Ecto neural progenitor cell (in vitro differentiated cells): ENCODE measurements around the gene PPM1D.
"Not testable (repeated sequence)": the region's sequence is repeated elsewhere in the genome, so short reads cannot be mapped to it uniquely, and the experiment has no call there.

ENCODE experiments used
- DNase-seq: peaks from one replicate; pipeline ENCODE4 v3.0.0-alpha.2; 2018; ENCODE audit warnings: low spot score

PPM1D gene

DNA sequence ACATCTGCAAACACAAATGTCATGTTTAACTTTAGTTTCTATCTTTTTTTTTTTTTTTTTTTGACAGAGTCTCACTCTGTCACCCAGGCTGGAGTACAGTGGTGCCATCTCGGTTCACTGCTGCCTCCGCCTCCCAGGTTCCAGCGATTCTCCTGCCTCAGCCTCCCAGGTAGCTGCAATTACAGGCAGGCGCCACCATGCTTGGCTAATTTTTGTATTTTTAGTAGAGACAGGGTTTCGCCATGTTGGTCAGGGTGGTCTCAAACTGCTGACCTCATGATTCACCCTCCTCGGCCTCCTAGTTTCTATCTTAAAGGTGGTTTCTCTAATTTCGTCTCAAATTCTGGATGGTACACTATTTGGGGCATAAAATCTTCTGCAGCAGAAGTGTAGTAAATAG is 5.8 kb upstream of the PPM1D start:
- DNase-seq, result not testable (repeated sequence)

DNA sequence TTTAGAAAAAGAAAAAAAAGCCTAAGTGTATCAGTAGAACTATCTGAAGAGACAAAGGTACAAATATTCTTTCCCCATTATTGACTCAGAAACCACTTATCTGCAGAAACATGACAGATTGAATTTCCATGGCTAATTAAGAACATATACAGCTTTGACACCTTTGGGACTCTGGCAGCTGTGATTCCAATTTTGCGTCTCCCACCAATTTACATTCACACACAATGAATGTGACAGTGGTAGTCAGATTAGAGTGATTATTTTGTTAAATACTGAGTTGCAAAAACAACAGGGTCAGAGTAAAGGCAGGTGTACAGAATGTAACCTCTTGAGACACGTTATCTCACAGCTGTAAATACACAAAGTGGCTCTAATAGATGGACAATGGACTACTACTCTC is 5.3 kb upstream of the PPM1D start:
- no peak for DNase-seq

DNA sequence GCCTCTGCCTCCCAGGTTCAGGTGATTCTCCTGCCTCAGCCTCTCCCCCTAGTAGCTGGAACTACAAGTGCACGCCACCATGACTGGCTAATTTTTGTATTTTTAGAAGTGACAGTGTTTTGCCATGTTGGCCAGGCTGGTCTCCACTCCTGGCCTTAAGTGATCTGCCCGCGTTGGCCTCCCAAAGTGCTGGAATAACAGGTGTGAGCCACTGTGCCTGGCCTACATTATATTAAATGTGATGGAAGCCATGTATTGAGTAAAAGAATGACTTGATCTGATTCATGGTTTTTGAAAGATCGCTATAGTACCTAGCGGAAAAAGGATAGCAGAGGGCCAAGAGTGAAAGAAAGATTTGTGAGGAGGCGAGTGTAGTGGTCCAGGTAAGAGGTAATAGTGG is 2.7 kb upstream of the PPM1D start:
- DNase-seq, result no peak

DNA sequence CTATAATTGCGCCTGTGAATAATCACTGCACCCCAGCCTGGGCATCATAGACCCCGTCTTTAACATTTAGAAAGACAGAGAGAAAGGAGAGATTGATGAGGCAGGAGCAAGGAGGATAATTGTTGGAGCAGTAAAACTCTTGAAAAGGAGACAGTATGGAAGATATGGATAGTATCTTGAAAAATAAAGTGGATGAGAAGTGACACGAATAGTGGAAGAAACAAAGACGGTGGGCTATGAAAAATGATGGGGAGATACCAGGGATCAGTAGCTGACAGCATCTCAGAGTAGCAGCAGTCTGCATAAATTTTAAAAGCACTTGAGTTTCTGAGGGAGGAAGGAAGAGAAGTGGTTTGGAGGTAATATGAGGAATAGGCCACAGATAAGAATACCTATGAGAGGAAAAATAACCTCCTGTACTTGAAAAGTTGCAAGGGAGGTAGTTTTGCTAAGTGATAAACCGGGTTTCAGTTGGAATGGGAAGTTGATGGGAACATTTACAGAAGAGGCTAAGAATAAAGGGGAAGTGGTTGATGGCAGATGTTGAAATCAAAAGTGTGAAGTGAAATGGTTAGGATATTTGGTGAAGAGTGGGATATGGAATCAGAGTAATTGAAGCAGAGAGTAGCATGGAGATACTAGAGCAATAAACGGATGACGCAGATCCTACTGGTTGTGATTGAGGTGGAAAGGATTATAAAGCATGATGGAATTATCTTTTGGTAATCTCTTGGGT is 1.8 kb upstream of the PPM1D start:
- DNase-seq, result no peak

DNA sequence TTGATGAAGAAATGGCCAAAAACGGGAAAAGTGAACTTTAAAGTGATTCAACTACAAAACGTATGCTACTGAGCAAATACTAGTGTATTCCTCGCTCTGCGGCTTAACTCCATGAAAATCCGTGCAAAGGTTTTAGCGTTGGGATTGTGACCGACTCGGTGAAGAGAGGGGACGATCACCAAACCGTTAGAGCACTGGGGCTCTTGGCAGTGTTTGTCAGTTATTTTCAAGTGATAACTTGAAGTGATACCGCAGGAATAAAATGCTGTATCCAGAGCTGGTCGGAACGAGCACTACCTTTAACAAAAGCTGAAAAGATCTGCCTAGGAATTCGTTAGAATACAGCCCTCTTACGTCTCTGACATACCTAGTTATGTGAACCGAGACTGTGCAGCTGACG is 773 bp upstream of the PPM1D start:
- peak; percentile 57 for DNase-seq

DNA sequence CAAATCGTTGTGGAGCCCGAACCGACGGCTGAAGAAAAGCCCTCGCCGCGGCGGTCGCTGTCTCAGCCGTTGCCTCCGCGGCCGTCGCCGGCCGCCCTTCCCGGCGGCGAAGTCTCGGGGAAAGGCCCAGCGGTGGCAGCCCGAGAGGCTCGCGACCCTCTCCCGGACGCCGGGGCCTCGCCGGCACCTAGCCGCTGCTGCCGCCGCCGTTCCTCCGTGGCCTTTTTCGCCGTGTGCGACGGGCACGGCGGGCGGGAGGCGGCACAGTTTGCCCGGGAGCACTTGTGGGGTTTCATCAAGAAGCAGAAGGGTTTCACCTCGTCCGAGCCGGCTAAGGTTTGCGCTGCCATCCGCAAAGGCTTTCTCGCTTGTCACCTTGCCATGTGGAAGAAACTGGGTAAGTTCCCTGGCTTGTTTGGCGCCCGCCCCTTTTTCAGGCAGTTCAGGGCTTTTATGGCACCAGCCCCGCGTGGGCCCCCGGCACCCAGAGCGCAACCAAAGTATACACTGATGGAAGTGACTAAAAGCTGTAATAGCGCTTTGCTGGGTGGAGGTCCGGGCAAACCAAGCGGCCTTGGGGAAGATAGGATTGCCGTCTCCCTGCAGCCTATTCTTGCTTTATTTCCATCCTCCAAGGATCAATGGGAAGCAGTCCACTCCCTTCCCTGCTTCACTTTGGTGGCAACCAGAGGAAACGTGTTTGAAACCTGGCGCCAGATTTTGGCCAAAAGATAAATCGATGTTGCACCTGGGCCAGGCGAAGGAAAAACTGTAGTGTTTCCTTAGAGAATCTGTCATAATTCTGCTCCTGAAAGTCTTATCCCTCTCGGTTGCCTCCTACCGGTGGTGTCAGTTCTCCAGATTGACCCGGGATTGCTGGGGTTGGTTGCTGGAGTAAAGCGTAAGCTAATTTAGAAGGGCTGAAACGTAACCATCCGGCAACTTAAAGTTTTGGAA is 775 bp downstream of the PPM1D start:
- DNase-seq, result peak; percentile 81

DNA sequence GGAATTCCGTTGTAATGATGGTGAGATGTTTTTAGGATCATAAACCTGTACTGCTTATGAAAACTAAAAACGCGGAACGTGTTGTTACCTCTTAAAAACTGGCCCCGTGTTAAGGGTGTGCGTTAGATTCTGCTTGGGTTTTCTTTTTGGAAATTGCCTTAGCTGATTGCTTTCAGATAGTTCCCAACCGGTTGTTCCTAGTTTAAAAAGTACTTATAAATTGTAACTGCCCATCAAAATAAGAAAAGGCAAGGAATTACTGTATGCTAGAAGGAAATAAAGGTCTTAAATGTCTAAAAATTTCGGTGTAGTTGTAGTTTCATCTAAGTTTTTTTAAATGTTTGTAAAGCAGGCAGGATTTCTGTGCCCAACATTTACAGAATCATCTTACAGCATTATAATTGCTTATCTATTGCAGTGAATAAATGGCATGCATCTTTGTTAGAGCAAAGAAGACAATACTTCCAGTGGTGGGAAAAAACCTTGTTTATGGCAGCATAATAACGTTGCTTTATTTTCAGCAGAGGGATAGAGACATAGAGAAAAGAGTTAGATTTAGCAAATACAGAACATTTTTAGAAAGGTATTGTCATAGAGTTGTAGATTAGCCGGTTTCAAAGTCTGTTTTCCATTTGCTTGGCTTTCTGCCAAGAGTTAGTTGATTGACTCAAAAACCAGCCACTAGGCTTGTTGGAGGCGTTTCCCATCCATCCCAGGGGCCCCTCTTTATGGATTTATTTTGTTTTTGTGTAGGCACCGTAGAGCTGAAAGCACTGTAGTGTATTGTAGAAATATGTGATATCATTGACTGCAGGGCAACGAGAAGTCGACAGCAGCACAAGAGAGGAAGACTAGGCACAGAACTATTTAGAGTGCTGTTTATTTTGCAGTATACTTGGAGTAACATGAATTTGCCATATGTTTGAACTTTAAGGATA is 1.7 kb downstream of the PPM1D start:
- DNase-seq, result no peak

DNA sequence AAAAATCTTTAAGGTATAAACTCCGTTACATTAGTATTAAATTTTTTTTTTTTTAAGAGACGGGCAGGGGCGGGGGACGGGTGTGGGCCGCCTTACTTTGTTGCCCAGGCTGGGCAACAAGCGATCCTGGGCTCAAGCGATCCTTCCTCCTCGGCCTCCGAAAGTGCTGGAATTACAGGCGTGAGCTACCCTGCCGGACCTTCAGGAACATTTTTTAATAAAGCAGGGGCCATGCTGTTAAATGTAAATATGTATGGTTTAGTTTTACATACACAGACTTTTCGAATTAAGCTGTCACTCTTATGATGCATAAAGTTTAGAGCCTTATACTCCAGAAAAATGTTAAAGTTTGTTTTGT is 2.4 kb downstream of the PPM1D start:
- no peak for DNase-seq

DNA sequence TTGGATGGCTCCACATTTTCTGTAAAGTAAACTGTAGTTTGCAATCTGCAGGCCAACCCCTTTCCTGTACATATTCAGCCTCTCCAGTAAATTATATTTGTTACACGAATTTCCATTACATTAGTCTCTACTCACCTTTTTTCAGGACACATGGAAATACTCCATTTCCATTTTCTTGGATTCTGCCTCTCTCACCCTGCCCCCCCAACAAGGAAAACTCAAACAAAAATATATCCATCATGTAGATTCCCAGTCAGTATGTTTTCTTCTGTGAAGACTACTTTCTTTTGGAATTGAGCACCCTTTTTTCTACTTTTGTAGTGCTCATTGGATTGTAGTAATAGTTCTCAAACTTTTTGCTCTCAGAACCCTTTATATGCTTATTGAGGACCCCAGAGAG is 2.9 kb downstream of the PPM1D start:
- no peak for DNase-seq

DNA sequence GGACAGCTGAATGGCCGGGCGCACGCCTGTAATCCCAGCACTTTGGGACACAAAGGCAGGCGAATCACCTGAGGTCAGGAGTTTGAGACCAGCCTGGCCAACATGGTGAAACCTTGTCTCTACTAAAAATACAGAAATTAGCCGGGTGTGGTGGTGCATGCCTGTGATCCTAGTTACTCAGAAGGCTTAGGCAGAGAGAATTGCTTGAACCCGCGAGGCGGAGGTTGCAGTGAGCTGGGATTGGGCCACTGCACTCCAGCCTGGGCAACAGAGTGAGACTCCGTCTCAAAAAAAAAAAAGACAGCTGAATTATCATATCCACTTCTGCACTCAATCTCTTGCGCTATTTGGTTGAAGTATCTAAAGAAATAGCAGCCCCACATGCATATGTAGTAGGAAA is 3.5 kb downstream of the PPM1D start:
- not testable (repeated sequence) for DNase-seq

DNA sequence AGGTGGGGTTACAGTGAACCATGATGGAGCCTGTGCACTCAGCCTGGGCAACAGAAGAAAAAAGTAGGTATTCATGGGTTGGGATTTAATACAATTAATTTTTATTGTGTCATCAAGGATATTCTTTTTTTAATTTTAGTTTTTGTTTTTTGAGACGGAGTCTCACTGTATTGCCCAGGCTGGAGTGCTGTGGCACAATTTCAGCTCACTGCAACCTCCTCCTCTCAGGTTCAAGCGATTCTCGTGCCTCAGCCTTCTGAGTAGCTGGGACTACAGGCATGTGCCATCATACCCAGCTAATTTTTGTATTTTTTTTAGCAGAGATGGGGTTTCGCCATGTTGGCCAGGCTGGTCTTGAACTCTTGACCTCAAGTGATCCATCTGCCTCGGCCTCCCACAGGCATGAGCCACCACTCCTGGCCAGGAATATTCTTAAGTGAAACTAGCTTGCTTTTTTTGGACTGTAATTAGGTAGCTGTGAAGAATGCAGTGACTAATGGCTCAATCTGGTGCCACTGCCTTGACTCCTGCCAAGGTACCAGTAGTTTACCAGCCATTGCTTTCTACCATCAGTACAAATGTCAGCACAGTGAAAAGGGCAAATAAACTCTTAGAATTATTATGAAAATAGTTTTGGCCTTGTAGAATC is 4.8 kb downstream of the PPM1D start:
- no peak for DNase-seq

DNA sequence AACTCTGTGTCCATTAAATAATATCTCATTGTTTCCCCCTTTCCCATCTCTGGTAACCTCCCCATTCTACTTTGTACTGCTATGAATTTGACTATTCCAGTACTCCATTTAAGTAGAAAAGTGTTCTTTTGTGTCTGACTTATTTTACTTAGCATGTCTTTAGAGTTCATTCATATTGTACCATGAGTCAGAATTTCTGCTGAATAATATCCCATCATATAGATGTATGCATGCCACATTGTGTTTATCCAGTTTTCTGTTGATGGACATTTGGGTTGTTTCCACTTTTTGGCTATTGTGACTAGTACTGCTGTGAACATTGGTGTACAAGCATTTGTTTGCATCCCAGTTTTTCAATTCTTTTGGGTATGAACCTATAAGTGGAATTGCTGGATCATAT is 6.0 kb downstream of the PPM1D start:
- DNase-seq, result no peak

DNA sequence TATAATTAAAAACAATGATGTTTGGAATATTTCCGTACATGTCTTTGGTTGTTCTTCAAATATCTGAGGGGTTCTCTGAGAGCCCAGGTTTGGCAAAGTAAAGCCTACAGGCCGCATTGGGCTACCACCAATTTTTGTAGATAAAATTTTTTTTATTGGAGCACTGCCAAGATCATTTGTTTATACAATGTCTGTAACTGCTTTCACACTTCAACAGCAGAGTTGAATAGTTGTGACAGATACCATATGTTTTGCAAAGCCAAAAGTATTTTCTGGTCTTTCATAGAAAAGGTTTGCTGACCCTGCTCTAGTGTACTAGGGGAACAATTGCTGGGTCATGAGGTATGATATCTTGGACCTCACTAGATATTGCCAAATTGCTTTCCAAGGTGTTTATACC is 10.5 kb downstream of the PPM1D start:
- no peak for DNase-seq

DNA sequence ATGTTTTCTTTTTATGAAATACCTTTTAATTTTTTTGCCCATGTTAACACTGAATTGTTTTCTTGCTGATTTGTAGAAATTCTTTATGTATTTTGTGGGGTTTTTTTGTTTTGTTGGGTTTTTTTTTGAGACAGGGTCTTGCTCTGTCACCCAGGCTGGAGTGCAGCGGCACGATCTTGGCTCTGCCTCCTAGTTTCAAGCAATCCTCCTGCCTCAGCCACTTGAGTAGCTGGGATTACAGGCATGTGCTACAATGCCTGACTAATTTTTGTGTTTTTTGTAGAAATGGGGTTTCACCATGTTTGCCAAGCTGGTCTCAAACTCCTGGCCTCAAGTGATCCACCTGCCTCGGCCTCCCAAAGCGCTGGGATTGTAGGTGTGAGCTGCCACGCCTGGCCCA is 11.3 kb downstream of the PPM1D start:
- DNase-seq, result not testable (repeated sequence)

DNA sequence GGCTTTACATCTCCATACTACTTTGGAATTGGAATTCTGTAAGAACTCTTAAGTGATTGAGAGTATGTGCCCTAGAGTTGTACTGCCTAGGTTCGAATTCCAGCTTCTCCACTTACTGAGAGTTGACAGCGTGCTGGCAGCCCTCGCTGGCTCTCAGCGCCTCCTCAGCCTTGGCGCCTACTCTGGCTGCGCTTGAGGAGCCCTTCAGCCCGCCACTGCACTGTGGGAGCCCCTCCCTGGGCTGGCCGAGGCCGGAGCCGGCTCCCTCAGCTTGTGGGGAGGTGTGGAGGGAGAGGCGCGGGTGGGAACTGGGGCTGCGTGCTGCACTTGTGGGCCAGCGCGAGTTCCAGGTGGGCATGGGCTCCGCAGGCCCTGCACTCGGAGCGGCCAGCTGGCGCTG is 13.3 kb downstream of the PPM1D start:
- DNase-seq, result no peak

DNA sequence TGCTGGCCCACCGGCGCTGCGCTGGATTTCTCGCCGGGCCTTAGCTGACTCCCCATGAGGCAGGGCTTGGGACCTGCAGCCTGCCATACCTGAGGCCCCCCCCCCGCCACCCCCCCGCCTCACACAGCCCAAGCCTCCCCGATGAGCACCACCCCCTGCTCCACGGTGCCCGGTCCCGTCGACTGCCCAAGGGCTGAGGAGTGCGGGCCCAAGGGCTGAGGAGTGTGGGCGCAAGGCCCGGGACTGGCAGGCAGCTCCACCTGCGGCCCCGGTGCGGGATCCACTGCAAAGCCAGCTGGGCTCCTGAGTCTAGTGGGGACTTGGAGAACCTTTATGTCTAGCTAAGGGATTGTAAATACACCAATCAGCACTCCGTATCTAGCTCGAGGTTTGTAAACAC is 13.8 kb downstream of the PPM1D start:
- DNase-seq, result not testable (repeated sequence)

DNA sequence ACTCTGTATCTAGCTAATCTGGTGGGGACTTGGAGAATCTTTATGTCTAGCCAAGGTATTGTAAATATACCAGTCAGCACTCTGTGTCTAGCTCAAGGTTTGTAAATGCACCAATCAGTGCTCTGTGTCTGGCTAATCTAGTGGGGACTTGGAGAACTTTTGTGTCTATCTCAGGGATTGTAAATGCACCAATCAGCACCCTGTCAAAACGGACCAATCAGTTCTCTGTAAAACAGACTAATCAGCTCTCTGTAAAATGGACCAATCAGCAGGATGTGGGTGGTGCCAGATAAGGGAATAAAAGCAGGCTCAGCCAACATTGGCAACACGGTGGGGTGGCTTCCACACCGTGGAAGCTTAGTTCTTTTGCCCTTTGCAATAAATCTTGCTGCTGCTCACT is 14.3 kb downstream of the PPM1D start:
- DNase-seq, result not testable (repeated sequence)

DNA sequence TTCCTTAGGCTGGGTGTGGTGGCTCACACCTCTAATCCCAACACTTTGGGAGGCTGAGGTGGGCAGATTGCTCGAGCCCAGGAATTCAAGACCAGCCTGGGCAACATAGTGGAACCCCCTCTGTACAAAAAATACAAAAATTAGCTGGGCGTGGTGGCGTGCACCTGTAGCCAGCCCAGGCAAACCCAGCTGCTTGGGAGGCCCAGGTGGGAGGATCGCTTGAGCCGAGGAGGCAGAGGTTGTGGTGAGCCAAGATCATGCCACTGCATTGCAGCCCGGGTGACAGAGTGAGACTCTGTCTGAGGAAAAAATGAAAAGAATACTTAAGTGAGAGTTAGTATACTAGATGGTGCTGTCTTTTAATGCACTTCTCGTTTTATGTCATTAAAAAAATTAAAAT is 15.1 kb downstream of the PPM1D start:
- DNase-seq, result no peak

DNA sequence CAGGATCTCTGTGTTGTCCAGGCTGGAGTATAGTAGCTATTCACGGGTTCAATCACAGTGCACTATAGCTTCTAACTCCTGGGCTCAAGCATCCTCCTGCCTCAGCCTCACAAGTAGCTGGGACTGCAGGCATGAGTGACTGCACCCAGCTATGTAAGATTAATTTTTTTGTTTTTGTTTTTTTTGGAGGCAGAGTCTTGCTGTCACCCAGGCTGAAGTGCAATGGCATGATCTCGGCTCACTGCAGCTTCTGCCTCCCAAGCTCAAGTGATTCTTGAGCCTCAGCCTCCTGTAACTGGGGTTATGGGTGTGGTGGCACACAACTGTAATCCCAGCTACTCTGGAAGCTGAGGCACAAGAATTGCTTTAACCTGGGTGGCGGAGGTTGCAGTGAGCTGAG is 15.8 kb downstream of the PPM1D start:
- DNase-seq, result no peak

DNA sequence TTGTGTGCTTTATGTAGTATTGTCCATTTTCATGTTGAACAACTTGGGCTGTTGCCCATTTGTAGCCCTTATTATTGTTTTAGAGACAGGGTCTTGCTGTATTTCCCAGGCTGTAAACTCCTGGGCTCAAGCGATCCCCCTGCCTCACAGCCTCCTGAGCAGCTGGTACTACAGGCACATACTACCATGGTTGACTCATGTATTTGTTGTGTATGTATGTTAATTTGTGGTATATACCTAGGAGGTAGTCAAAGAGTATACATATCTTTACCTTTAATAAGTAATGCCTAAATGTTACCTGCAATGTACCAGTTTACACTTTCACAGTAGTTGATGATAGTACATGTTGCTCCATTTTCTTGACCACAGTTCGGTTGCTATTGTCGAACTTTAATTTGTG is 18.1 kb downstream of the PPM1D start:
- DNase-seq, result no peak

DNA sequence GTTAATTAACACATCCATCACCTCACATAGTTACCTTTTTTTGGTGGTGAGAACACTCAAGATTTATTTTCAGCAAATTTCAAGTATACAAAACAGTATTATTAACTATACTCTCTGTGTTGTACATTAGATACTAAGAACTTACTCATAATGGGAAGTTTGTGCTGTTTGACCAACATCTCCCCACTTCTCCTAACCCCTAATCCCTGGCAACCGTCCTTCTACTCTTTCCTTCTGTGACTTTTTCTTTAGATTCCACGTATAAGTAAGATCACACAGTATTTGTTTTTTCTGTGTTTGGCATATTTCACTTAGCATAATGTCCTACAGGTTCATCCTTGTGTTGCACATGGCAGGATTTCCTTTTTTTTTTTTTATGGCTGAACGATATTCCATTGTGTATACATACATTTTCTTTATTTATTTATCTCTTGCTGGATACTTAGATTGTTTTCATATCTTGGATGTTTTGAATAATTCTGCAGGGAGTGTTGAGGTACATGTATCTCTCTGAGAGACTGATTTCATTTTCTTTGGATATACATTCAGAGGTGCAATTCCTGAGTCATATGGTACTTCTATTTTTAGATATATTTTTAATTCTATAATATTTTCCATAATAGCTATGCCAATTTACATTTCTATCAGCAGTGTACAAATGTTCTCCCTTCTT is 19.0 kb downstream of the PPM1D start:
- no peak for DNase-seq
